Endothelial cell of umbilical vein (primary cell): ENCODE results near the gene SGF29. TPM values are rescaled to one million over a fixed set of nuclear protein-coding genes. Genes with fewer than 3 reads are reported as not detected.
"Not testable (repeated sequence)": the region's sequence is repeated elsewhere in the genome, so short reads cannot be mapped to it uniquely, and the experiment has no call there.

Experiments
- BruUV-seq: library from RNA; stranded (reverse); fragments of 400-500 nt; replicated peaks from 2 replicates; lab custom pipeline; 2021; lab: Mats Ljungman, UMichigan
- CTCF ChIA-PET: fragments of 300-600, 350-600 bp; sonication (Branson Sonifier 250); formaldehyde crosslinking; loops from one replicate; lab custom pipeline; 2021; ENCODE audit warnings: antibody characterized with exemption, inconsistent platforms; lab: Charles Lee
- POLR2A ChIA-PET: fragments of 300-600, 350-600 bp; sonication (Branson Sonifier 250); formaldehyde crosslinking; loops from one replicate; lab custom pipeline; 2021; ENCODE audit warnings: antibody characterized with exemption, inconsistent platforms; lab: Charles Lee
- DNase-seq: peaks from one replicate; pipeline ENCODE4 v3.0.0-alpha.2; 2011; ENCODE audit warnings: low read depth, low spot score
- FAIRE-seq: peaks from 2 replicates; lab custom pipeline; 2011; peaks lifted over from hg19 to GRCh38; lab: Jason Lieb, UNC
- H2AFZ ChIP-seq: 2 replicates; pipeline ENCODE4 v1.6.0; 2012; ENCODE audit warnings: low read depth, low read length, control low read depth, inconsistent platforms
- H3K27ac ChIP-seq: 2 replicates; pipeline ENCODE4 v1.5.1; 2011; ENCODE audit warnings: low read depth, mild to moderate bottlenecking, control low read depth, low read length, moderate library complexity; ENCODE audit not compliant: insufficient read depth
- H3K27me3 ChIP-seq, 2 experiments: 2 replicates each; pipeline versions ENCODE4 v1.6.0 to v1.6.1; 2011; ENCODE audit warnings: low read length in 2 of 2, mixed read lengths in 1 of 2; ENCODE audit not compliant: control insufficient read depth in 2 of 2, insufficient read depth in 2 of 2
- H3K36me3 ChIP-seq, 2 experiments: 2 replicates in 1 of 2; 3 replicates in 1 of 2; pipeline ENCODE4 v1.5.1; 2011; ENCODE audit warnings: low read length in 2 of 2, mild to moderate bottlenecking in 1 of 2, moderate library complexity in 1 of 2; ENCODE audit not compliant: control insufficient read depth in 2 of 2, insufficient read depth in 2 of 2; ENCODE audit errors: extremely low read depth in 1 of 2
- H3K4me1 ChIP-seq: 3 replicates; pipeline ENCODE4 v1.5.1; 2011; ENCODE audit warnings: mild to moderate bottlenecking, low read length; ENCODE audit not compliant: control insufficient read depth, insufficient read depth; ENCODE audit errors: extremely low read depth
- H3K4me2 ChIP-seq: 2 replicates; pipeline ENCODE4 v1.6.1; 2011; ENCODE audit warnings: low read length, control low read depth, mixed read lengths; ENCODE audit not compliant: insufficient read depth
- H3K4me3 ChIP-seq, 3 experiments: fragments of 200-600 bp in 1 of 3; sonication (generic), shearing (Covaris generic) in 1 of 3; replicated peaks in 1 of 3; 2 replicates each; pipeline ENCODE4 v1.5.1; 2011 to 2016; ENCODE audit warnings: control low read depth in 3 of 3, low read length in 3 of 3, mild to moderate bottlenecking in 2 of 3, inconsistent platforms in 1 of 3, low read depth in 1 of 3, moderate library complexity in 1 of 3; ENCODE audit not compliant: insufficient read depth in 1 of 3
- H3K79me2 ChIP-seq: 2 replicates; pipeline ENCODE4 v1.6.0; 2012; ENCODE audit warnings: low read length, inconsistent platforms; ENCODE audit not compliant: control insufficient read depth, insufficient read depth
- H3K9ac ChIP-seq: replicated peaks from 2 replicates; pipeline ENCODE3; 2011; ENCODE audit warnings: low read length, control low read depth; ENCODE audit not compliant: insufficient read depth; ENCODE audit errors: extremely low read depth
- H3K9me1 ChIP-seq: replicated peaks from 3 replicates; pipeline ENCODE4 v1.6.0; 2011; ENCODE audit warnings: mild to moderate bottlenecking, low read length; ENCODE audit not compliant: control insufficient read depth, insufficient read depth; ENCODE audit errors: extremely low read depth
- H3K9me3 ChIP-seq: replicated peaks from 2 replicates; pipeline ENCODE4 v1.5.1; 2012; ENCODE audit warnings: low read length, inconsistent platforms; ENCODE audit not compliant: control insufficient read depth, insufficient read depth
- H4K20me1 ChIP-seq: replicated peaks from 2 replicates; pipeline ENCODE3; 2011; ENCODE audit warnings: mild to moderate bottlenecking, low read length; ENCODE audit not compliant: control insufficient read depth, insufficient read depth; ENCODE audit errors: extremely low read depth
- FOS ChIP-seq: IDR thresholded peaks from 2 replicates; pipeline ENCODE4 v1.6.1; 2011; ENCODE audit warnings: mild to moderate bottlenecking, low read length, moderate library complexity, borderline replicate concordance; ENCODE audit not compliant: insufficient read depth
- JUN ChIP-seq: IDR thresholded peaks from 2 replicates; pipeline ENCODE4 v1.6.1; 2011; ENCODE audit warnings: borderline replicate concordance, low read depth; ENCODE audit not compliant: insufficient read length, insufficient read depth
- dilution Hi-C: fragments of 300-500 bp; cut with MboI; formaldehyde crosslinking; loops from one replicate; pipeline ENCODE4 v1.15.0; 2019; ENCODE audit warnings: low sequenced_read_pairs; ENCODE audit not compliant: extremely low pct_ligation_motif_present
- intact Hi-C: fragments of 100-400 bp; cut with micrococcal nuclease; formaldehyde crosslinking; loops from one replicate; pipeline ENCODE4 v1.10.0; 2022
- polyA plus RNA-seq, 4 experiments: library from polyadenylated mRNA; depleted of rRNA in 3 of 4; stranded (reverse) in 3 of 4; unstranded in 1 of 4; fragments of >200 nt; gene quantifications; 2 replicates each; pipeline versions ENCODE4 v1.2.1 to v1.2.3, GENCODE V29; 2011 to 2012; ENCODE audit warnings: missing spikeins in 1 of 4
- total RNA-seq: library from RNA; stranded (reverse); gene quantifications from 2 replicates; pipeline ENCODE4 v1.2.3, GENCODE V29; 2021

Gene SGF29
- total and polyA plus RNA-seq, 2 donors (not counting 3 experiments of a cell fraction or from before 2014, with no cell fraction given), result 3.4 to 12.0 TPM

DNA sequence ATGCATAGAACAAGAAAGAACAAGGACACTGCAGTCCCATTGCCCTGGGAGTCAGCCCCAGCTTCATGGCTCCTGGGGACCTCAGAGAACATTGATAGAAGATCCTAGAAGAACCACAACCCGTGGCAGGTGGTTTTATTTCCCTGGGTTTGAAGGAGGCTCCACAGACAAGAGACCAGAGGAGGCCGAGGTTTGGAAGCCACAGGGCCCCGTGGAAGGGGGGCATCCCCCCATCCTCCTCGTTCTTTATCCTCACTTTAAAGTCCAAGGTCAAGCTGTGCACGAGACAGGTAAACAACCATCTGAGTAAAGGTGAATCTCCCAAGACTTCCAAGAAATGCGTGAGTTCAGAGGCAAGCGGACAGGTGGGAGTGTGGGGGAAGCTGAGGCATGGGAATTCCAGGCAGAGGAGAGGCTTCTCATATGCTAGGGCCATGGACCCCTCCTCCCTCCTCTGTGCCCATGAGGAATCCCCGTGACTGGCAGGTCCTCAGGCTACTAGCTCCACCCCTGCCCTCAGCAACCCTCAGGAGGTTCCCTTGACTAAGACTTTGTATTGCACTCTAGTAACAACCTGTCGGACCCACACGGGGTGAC is 57.0 kb downstream of the SGF29 start:
- intact Hi-C loops, result no loop called here
- Histone ChIP-seq H3K9me1 (no peaks in the 10 kb centered on the region), H3K79me2 (no peaks in the 10 kb centered on the region), H3K36me3 (no peaks in the 10 kb centered on the region), H4K20me1 (no peaks in the 10 kb centered on the region), H3K27ac (no peak overlapping the region), H3K4me1 (no peaks in the 10 kb centered on the region), H3K4me2 (no peak overlapping the region), H3K9me3 (no peaks in the 10 kb centered on the region), H2AFZ (no peak overlapping the region), H3K9ac (no peak overlapping the region), H3K27me3 (no peaks in the 10 kb centered on the region), H3K4me3 (no peak overlapping the region)
- ChIA-PET CTCF (no interaction called here), POLR2A (no interaction called here)
- no TSS peak for BruUV-seq
- DNase-seq (no peak), FAIRE-seq (no peak)
- TF ChIP-seq JUN (no peak), FOS (no peak)
- dilution Hi-C loops, result no loop called here

DNA sequence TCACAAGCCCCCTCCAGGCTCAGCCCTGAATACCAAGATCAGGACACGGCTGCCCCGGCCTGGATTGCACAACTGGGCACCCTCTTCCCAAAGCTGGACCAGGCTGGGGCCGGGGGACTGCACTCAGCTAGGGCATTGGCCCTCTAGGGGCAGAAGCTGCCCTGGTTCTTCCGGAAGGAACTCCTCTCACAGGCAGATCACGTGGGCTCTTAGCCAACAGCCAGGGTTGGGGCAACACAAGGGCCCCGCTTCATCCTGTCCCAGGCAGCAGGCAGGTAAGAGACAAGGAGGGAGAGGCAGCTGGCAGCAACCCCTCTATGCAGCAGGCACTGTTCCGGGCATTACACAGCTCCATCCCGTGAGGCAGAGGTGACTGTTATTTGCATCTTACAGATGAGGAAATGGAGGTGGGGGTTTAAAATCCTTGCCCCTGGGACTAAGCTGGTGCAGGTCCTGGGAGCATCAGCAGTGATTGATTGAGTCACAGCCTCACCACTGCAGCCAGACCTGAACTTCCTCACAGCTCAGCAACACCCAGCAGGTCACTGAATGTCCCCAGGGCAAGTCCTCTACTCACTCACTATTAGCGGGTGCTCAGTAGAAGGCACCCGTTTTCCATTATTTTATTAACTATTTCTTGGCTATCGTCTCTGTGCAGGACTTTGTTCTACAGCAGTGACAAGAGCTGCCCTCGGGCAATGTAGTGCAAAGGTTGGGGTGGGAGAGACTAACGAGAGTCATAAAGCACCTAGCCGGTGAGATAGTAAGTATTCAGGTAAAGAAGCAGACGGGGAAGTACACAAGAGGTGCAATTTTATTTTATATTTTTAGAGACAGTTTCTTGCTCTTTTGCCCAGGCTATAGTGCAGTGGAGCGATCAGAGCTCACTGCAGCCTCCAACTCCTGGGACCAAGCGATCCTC is 58.9 kb downstream of the SGF29 start:
- H3K4me1 ChIP-seq, POLR2A ChIA-PET, intact Hi-C loops, H3K4me3 ChIP-seq, H3K79me2 ChIP-seq, BruUV-seq, H3K36me3 ChIP-seq, H3K27me3 ChIP-seq, H3K27ac ChIP-seq, H2AFZ ChIP-seq, CTCF ChIA-PET, H3K9me1 ChIP-seq, H3K4me2 ChIP-seq, H4K20me1 ChIP-seq, H3K9me3 ChIP-seq, dilution Hi-C loops, DNase-seq, H3K9ac ChIP-seq: not testable (repeated sequence)
- peak; percentile 4 for FAIRE-seq

DNA sequence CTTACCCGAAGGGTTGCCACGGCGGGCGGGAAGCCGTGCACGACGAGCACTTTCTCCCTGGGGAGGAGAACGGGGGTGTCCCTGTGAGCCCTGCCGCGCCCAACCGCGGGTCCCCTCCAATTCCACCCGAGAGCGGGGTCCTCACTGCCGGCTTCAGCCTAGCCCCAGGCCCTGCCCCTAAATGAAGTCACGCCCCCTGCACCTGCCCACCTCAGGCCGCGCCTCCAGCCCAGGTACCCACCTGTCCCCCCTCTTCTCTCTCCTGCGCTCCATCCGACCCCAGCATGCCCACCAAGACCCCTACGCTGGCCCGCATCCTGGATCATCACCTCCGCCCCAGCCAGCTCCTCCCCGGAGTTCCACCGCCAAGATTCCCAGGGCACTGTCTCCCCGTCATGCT is 60.2 kb downstream of the SGF29 start:
- intact Hi-C loops, dilution Hi-C loops: not testable (repeated sequence)

DNA sequence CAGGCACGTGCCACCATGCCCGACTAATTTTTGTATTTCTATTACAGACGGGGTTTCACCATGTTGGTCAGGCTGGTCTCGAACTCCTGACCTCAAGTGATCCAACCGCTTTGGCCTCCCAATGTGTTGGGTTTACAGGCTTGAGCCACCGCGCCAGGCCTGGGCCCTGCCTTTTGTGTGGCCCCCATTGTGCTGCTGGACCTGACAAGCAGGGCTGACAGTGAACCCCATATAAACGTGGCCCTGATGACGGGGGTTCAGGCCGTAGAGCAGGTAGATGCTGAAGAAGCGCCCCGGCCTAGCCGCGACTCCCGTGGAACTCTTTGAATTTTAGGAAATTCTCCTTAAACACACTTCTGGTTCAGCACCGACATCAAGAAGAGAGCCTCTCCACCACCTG is 60.8 kb downstream of the SGF29 start:
- H3K9me3 ChIP-seq, BruUV-seq, DNase-seq, H3K27me3 ChIP-seq, H3K9ac ChIP-seq, H3K4me1 ChIP-seq, CTCF ChIA-PET, FAIRE-seq, POLR2A ChIA-PET, dilution Hi-C loops, H3K79me2 ChIP-seq, intact Hi-C loops, H2AFZ ChIP-seq, H3K4me2 ChIP-seq, H3K4me3 ChIP-seq, H3K27ac ChIP-seq, H4K20me1 ChIP-seq, H3K9me1 ChIP-seq, H3K36me3 ChIP-seq: not testable (repeated sequence)

More for the DNA sequence above, 60.2 kb downstream of the SGF29 start:
- H3K4me3 ChIP-seq, BruUV-seq, H3K27me3 ChIP-seq, FAIRE-seq, H3K79me2 ChIP-seq, POLR2A ChIA-PET, H3K9me3 ChIP-seq, H2AFZ ChIP-seq, H3K4me2 ChIP-seq, CTCF ChIA-PET, DNase-seq, H3K36me3 ChIP-seq, H4K20me1 ChIP-seq, H3K9ac ChIP-seq, H3K4me1 ChIP-seq, H3K27ac ChIP-seq, H3K9me1 ChIP-seq: not testable (repeated sequence)
